ENCODE data around the gene SCAMP1.

Gene SCAMP1

DNA sequence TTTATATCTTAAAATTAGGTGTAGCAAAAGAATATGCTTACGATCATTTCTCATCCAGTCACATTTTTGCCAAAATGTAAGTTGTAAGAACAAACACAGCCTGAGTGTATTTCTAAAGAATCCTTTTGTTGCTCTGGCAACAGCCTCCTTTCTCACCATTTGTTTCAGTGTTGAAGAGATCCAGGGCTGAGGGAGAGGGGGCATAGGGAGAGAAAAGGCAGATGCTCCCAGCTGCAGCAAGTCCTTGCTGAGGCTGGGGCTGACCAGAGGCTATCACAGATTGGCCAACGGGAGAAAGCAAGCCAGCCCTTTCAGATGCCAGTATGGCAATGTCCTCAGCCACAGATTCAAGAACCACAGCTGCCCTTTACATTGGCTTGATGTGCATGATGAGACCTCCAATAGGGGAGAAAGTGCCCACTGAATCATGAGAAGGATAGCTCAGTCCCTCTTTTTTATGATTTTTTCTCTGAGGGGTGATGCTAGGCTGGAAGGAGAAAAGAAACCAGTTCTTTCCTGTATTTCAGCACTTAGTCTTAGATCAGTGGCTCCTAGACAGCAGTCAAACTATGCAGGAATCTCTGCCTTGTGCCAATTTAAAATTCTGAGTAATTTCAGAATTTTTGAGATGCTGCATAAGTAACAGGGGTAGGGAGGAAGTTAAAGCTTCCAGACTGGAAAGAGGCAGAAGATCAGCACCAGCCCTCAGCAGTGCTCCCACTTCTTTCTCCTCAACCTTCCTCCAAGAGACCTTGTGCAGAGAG is 146.0 kb downstream of the SCAMP1 start (continued):
- TF ChIP-seq ZFP3 (tag by site-specific recombination; IDR thresholded peaks at IDR 0.05; ENCODE audit: low read depth): no peak
- TF ChIP-seq BCL11A (tag by site-specific recombination; IDR thresholded peaks at IDR 0.05; ENCODE audit: low read depth): no peak
- TF ChIP-seq BCL11B (tag by site-specific recombination; IDR thresholded peaks at IDR 0.05; ENCODE audit: low read depth): no peak
- TF ChIP-seq ZNF24 (tag by site-specific recombination; IDR thresholded peaks at IDR 0.05): no peak
- TF ChIP-seq ZNF394 (tag by site-specific recombination; IDR thresholded peaks at IDR 0.05; ENCODE audit: borderline replicate concordance): no peak
- TF ChIP-seq ZFHX2 (tag by site-specific recombination; conservative IDR thresholded peaks at IDR 0.05): no peak
- no peak for TF ChIP-seq ZNF426 (tag by site-specific recombination; IDR thresholded peaks at IDR 0.05)
- no peak for TF ChIP-seq YY2 (tag by site-specific recombination; IDR thresholded peaks at IDR 0.05)
- no peak for TF ChIP-seq ZNF48 (tag by site-specific recombination; IDR thresholded peaks at IDR 0.05)
- TF ChIP-seq ZNF157 (tag by site-specific recombination; IDR thresholded peaks at IDR 0.05): no peak

DNA sequence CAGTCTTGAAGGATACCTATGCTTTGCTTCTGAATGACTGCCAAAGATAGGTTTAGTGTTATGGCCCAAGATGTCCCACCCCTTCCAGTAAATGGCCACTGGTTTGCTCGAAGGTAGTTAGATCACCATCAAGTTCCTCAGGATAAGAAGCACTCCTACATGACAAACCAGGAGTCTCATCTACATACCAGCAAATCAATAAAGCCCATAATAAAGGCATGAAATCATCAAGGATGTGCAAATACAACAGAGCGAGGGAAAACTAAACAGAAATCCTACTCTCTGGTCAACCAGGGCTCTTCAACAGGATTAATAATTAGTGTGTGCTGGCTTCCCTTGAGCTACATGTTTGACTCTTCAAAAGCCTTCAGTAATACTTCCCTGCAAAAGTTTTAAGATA is 147.1 kb downstream of the SCAMP1 start:
- H3K36me3 ChIP-seq (ENCODE audit: control insufficient read depth in 2 of 2, insufficient read depth in 1 of 2, low read length in 2 of 2): no peaks in the 10 kb centered on the region
- TF ChIP-seq OSR2 (tag by site-specific recombination; IDR thresholded peaks at IDR 0.05) (0 out of 2 replicates have a peak, but pooled peaks have one; percentile 44), PRDM10 (tag by site-specific recombination; IDR thresholded peaks at IDR 0.05) (peak; percentile 69; the same call in 1 of the 2 replicates)
- TF ChIP-seq, protein P1, sequence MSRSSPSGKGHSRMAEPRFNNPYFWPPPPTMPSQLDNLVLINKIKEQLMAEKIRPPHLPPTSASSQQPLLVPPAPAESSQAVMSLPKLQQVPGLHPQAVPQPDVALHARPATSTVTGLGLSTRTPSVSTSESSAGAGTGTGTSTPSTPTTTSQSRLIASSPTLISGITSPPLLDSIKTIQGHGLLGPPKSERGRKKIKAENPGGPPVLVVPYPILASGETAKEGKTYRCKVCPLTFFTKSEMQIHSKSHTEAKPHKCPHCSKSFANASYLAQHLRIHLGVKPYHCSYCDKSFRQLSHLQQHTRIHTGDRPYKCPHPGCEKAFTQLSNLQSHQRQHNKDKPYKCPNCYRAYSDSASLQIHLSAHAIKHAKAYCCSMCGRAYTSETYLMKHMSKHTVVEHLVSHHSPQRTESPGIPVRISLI (tag by site-specific recombination; IDR thresholded peaks at IDR 0.05): no peak
- ChIA-PET CTCF (interaction anchor here (0.6 to 0.7 kb wide), 2 partner anchors 429 to 459 kb away, joined by 3 to 4 read pairs; no protein-coding TSS in a partner anchor), POLR2A (interaction anchor here (1.5 kb wide), 1 partner anchor 14 kb away, joined by 3 read pairs; no protein-coding TSS in a partner anchor)
- peaks cover 45% of the 10 kb centered on the region for H3K4me1 ChIP-seq (ENCODE audit: control insufficient read depth, insufficient read depth, low read length)
- H3K4me3 ChIP-seq (ENCODE audit: low read depth, low read length): no peak overlapping the region
- no peaks in the 10 kb centered on the region for H3K9me3 ChIP-seq (ENCODE audit: control insufficient read depth, insufficient read depth, low read depth, low read length)
- H3K27ac ChIP-seq (ENCODE audit: extremely low read depth, low read depth, low read length): peak overlapping the region; percentile 53; the same call in 1 of the 2 replicates

DNA sequence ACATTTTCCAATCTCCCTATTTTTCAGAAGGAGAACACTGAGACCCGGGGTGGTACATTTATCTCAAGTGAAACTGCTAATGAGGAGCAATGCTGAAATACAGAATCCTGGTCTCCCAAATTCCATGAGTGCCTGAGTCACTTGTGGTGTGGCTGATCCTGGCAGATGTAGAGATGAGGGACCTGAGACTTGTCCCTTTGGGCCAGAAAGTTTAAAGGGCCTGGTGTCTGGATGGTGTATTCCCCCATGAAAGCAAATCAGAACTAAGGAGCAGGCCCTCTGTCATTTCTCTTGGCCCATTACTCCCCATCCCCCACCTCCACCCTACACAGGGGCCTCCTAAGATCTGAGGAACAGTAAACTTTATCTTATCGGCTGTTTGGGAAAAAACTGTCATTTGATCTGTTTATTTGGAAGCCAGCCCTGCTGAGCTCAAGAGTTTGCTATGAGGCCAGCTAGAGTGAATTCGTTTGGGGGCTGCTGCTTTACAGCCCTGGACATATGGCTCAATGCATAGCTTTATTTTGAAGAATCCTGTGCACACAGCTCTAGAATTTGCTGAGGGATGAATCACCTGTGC is 147.9 kb downstream of the SCAMP1 start:
- CTCF ChIA-PET: interaction anchor here (0.7 to 2.0 kb wide), 6 partner anchors 11 to 428 kb away, joined by 3 to 9 read pairs (median 3); no protein-coding TSS in a partner anchor
- TF ChIP-seq ZNF140 (tag by site-specific recombination; IDR thresholded peaks at IDR 0.05) (no peak), GLIS1 (tag by site-specific recombination; IDR thresholded peaks at IDR 0.05) (peak; percentile 53), ZNF621 (tag by site-specific recombination; IDR thresholded peaks at IDR 0.05) (no peak), ZNF211 (tag by site-specific recombination; IDR thresholded peaks at IDR 0.05; ENCODE audit: low read depth) (no peak), SP2 (tag by site-specific recombination; IDR thresholded peaks at IDR 0.05) (no peak), HIC1 (tag by site-specific recombination; IDR thresholded peaks at IDR 0.05) (no peak), SALL2 (tag by site-specific recombination; IDR thresholded peaks at IDR 0.05; ENCODE audit: borderline replicate concordance) (no peak), ZNF544 (tag by site-specific recombination; IDR thresholded peaks at IDR 0.05) (no peak), SCRT1 (tag by site-specific recombination; IDR thresholded peaks at IDR 0.05; ENCODE audit: borderline replicate concordance) (no peak; the same call in 1 of the 2 replicates)
- TF ChIP-seq, protein P2, sequence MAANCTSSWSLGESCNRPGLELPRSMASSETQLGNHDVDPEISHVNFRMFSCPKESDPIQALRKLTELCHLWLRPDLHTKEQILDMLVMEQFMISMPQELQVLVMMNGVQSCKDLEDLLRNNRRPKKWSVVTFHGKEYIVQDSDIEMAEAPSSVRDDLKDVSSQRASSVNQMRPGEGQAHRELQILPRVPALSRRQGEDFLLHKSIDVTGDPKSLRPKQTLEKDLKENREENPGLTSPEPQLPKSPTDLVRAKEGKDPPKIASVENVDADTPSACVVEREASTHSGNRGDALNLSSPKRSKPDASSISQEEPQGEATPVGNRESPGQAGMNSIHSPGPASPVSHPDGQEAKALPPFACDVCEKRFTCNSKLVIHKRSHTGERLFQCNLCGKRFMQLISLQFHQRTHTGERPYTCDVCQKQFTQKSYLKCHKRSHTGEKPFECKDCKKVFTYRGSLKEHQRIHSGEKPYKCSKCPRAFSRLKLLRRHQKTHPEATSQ (tag by site-specific recombination; IDR thresholded peaks at IDR 0.05): no peak

More for the DNA sequence above, 147.9 kb downstream of the SCAMP1 start:
- Histone ChIP-seq H3K4me3 (ENCODE audit: low read depth, low read length) (no peak overlapping the region), H3K36me3 (ENCODE audit: control insufficient read depth in 2 of 2, insufficient read depth in 1 of 2, low read length in 2 of 2) (no peaks in the 10 kb centered on the region), H3K27ac (ENCODE audit: extremely low read depth, low read depth, low read length) (peak overlapping the region; percentile 53; the same call in 1 of the 2 replicates), H3K4me1 (ENCODE audit: control insufficient read depth, insufficient read depth, low read length) (peaks cover 45% of the 10 kb centered on the region), H3K9me3 (ENCODE audit: control insufficient read depth, insufficient read depth, low read depth, low read length) (no peaks in the 10 kb centered on the region)
- POLR2A ChIA-PET: interaction anchor here (0.7 to 1.5 kb wide), 2 partner anchors 13 to 476 kb away, joined by 3 read pairs; no protein-coding TSS in a partner anchor
